Neural cell (in vitro differentiated cells): ENCODE measurements around the gene VPS8. TPM values are rescaled to one million over a fixed set of nuclear protein-coding genes. Genes with fewer than 3 reads are reported as not detected.
"Not testable (repeated sequence)": the region's sequence is repeated elsewhere in the genome, so short reads cannot be mapped to it uniquely, and the experiment has no call there.

ENCODE experiments used
- H2AFZ ChIP-seq: fragments of 200-600, 300-800 bp; sonication (generic), shearing (Covaris generic); 2 replicates; pipeline ENCODE4 v1.6.0; 2014; ENCODE audit warnings: low read depth, mild to moderate bottlenecking, antibody characterized with exemption, low read length, moderate library complexity
- H3F3A ChIP-seq: fragments of 200-600 bp; shearing (Covaris generic); 2 replicates; pipeline ENCODE4 v1.6.1; 2016; ENCODE audit warnings: mild to moderate bottlenecking, moderate library complexity, mixed read lengths, antibody characterized with exemption, low read length; ENCODE audit not compliant: insufficient read depth, poor library complexity, severe bottlenecking
- H3K27ac ChIP-seq: fragments of 200-600, 300-800 bp; sonication (generic), shearing (Covaris generic); 2 replicates; pipeline ENCODE4 v1.5.1; 2014; ENCODE audit warnings: mild to moderate bottlenecking, low read length, moderate library complexity
- H3K27me3 ChIP-seq: fragments of 300-800, 200-600 bp; sonication (generic), shearing (Covaris generic); 2 replicates; pipeline ENCODE4 v1.6.0; 2014; ENCODE audit warnings: mild to moderate bottlenecking, low read depth, low read length, moderate library complexity; ENCODE audit not compliant: insufficient read depth
- H3K36me3 ChIP-seq: fragments of 300-800, 200-600 bp; sonication (generic), shearing (Covaris generic); 2 replicates; pipeline ENCODE4 v1.5.1; 2014; ENCODE audit warnings: mild to moderate bottlenecking, antibody characterized with exemption, low read length, moderate library complexity; ENCODE audit not compliant: insufficient read depth
- H3K4me2 ChIP-seq: fragments of 300-800, 200-600 bp; sonication (generic), shearing (Covaris generic); 2 replicates; pipeline ENCODE4 v1.6.0; 2014; ENCODE audit warnings: mild to moderate bottlenecking, low read length
- H3K4me3 ChIP-seq: fragments of 300-800, 200-600 bp; sonication (generic), shearing (Covaris generic); 2 replicates; pipeline ENCODE4 v1.5.1; 2014; ENCODE audit warnings: mild to moderate bottlenecking, low read length, moderate library complexity
- H3K79me2 ChIP-seq: fragments of 200-600 bp; shearing (Covaris generic); replicated peaks from 2 replicates; pipeline ENCODE4 v1.6.0; 2014; ENCODE audit warnings: mild to moderate bottlenecking, low read length, moderate library complexity; ENCODE audit not compliant: insufficient read depth
- H3K9ac ChIP-seq: fragments of 300-800, 200-600 bp; sonication (generic), shearing (Covaris generic); 2 replicates; pipeline ENCODE4 v1.6.1; 2016; ENCODE audit warnings: mild to moderate bottlenecking, low read length, mixed read lengths
- H3K9me2 ChIP-seq: fragments of 200-600 bp; shearing (Covaris generic); 2 replicates; pipeline ENCODE4 v1.6.1; 2016; ENCODE audit warnings: mild to moderate bottlenecking, low read length, mixed read lengths; ENCODE audit not compliant: insufficient read depth
- H3K9me3 ChIP-seq: fragments of 200-600, 300-800 bp; sonication (generic), shearing (Covaris generic); 2 replicates; pipeline ENCODE4 v1.6.1; 2016; ENCODE audit warnings: mild to moderate bottlenecking, mixed run types, low read length, moderate library complexity, mixed read lengths
- H4K20me1 ChIP-seq: fragments of 200-600 bp; shearing (Covaris generic); 2 replicates; pipeline ENCODE4 v1.6.1; 2016; ENCODE audit warnings: mild to moderate bottlenecking, mixed run types; ENCODE audit not compliant: insufficient read depth
- CTCF ChIP-seq: fragments of 450-650 bp; IDR thresholded peaks from 2 replicates; pipeline ENCODE4 v1.5.1; 2014; ENCODE audit warnings: antibody characterized with exemption, mild to moderate bottlenecking, moderate library complexity; ENCODE audit not compliant: poor library complexity, severe bottlenecking
- EP300 ChIP-seq: fragments of 450-650 bp; conservative IDR thresholded peaks from 2 replicates; pipeline ENCODE4 v1.6.1; 2014; ENCODE audit warnings: antibody characterized with exemption, mild to moderate bottlenecking, moderate library complexity; ENCODE audit not compliant: poor library complexity, severe bottlenecking
- EZH2 ChIP-seq: fragments of 200-600, 300-800 bp; shearing (Covaris generic), sonication (generic); IDR thresholded peaks from 2 replicates; pipeline ENCODE4 v1.6.1; 2014; ENCODE audit warnings: antibody characterized with exemption, low read length, borderline replicate concordance, mild to moderate bottlenecking; ENCODE audit not compliant: insufficient read depth, poor library complexity, severe bottlenecking
- MXI1 ChIP-seq: fragments of 450-650 bp; conservative IDR thresholded peaks from 2 replicates; pipeline ENCODE4 v1.6.1; 2014; ENCODE audit warnings: antibody characterized with exemption, mild to moderate bottlenecking; ENCODE audit not compliant: poor library complexity, severe bottlenecking
- POLR2AphosphoS5 ChIP-seq: IDR thresholded peaks from 2 replicates; pipeline ENCODE4 v1.6.1; 2012
- RAD21 ChIP-seq: fragments of 450-650 bp; conservative IDR thresholded peaks from 2 replicates; pipeline ENCODE4 v1.6.1; 2014; ENCODE audit warnings: antibody characterized with exemption, mild to moderate bottlenecking, moderate library complexity
- REST ChIP-seq: IDR thresholded peaks from 2 replicates; pipeline ENCODE4 v1.6.1; 2012; ENCODE audit warnings: borderline replicate concordance
- SMC3 ChIP-seq: fragments of 450-650 bp; conservative IDR thresholded peaks from 2 replicates; pipeline ENCODE4 v1.6.1; 2014; ENCODE audit warnings: antibody characterized with exemption, mild to moderate bottlenecking, moderate library complexity; ENCODE audit not compliant: poor library complexity
- TAF1 ChIP-seq: IDR thresholded peaks from 2 replicates; pipeline ENCODE4 v1.6.1; 2012; ENCODE audit warnings: low read depth
- polyA plus RNA-seq: library from polyadenylated mRNA; depleted of rRNA; stranded (reverse); fragments of >200 nt; gene quantifications from 2 replicates; pipeline ENCODE4 v1.2.3, GENCODE V29; 2014

VPS8 gene
- polyA plus RNA-seq, 1 donor from 2014 or later: 146 TPM

GRCh38 chr3:184953401-184953800, 141.4 kb downstream of the VPS8 start:
- Histone ChIP-seq H3K9ac (no peak overlapping the region), H3K4me3 (no peak overlapping the region), H3K79me2 (no peaks in the 10 kb centered on the region), H3K27me3 (no peaks in the 10 kb centered on the region), H2AFZ (no peak overlapping the region), H3F3A (no peaks in the 10 kb centered on the region), H3K27ac (no peak overlapping the region), H3K9me3 (no peaks in the 10 kb centered on the region), H3K36me3 (no peaks in the 10 kb centered on the region), H3K9me2 (no peaks in the 10 kb centered on the region), H3K4me2 (no peak overlapping the region), H4K20me1 (no peaks in the 10 kb centered on the region)
- TF ChIP-seq CTCF (no peak), REST (no peak), TAF1 (no peak), SMC3 (no peak), EP300 (no peak), EZH2 (no peak), MXI1 (no peak), POLR2AphosphoS5 (no peak), RAD21 (no peak)

- Histone ChIP-seq H3K27ac (no peak overlapping the region), H3K79me2 (no peaks in the 10 kb centered on the region), H3K9me2 (no peaks in the 10 kb centered on the region), H3K4me3 (no peak overlapping the region), H3K4me2 (no peak overlapping the region), H3K36me3 (no peaks in the 10 kb centered on the region), H2AFZ (no peak overlapping the region), H3F3A (no peaks in the 10 kb centered on the region), H4K20me1 (no peaks in the 10 kb centered on the region), H3K27me3 (no peaks in the 10 kb centered on the region), H3K9me3 (no peaks in the 10 kb centered on the region), H3K9ac (no peak overlapping the region)
- no peak for TF ChIP-seq MXI1
- no peak for TF ChIP-seq POLR2AphosphoS5
- no peak for TF ChIP-seq CTCF
- TF ChIP-seq SMC3: no peak
- TF ChIP-seq TAF1: no peak
- no peak for TF ChIP-seq EZH2
- TF ChIP-seq EP300: no peak
- TF ChIP-seq REST: no peak
- TF ChIP-seq RAD21: no peak
Measured at GRCh38 chr3:184954251-184954650, 142.3 kb downstream of the VPS8 start.

GRCh38 chr3:184954851-184955250, 142.9 kb downstream of the VPS8 start:
- not testable (repeated sequence) for H3K9ac ChIP-seq, H3K27ac ChIP-seq, H3K27me3 ChIP-seq

More at GRCh38 chr3:184954851-184955250, 142.9 kb downstream of the VPS8 start:
- H3K79me2 ChIP-seq, H2AFZ ChIP-seq, H3K36me3 ChIP-seq, H3F3A ChIP-seq, H4K20me1 ChIP-seq, H3K4me3 ChIP-seq, H3K9me2 ChIP-seq, H3K9me3 ChIP-seq, H3K4me2 ChIP-seq: not testable (repeated sequence)
